GM18502 (cell line): ENCODE data around the gene DERL3.
A peak's percentile ranks its signal among the peaks of the same experiment; 100 is the strongest.

Experiments used
- ATAC-seq: cut with Tn5 transposase; IDR thresholded peaks from one replicate; pipeline ENCODE4 v1.9.1; 2021; ENCODE audit warnings: mild to moderate bottlenecking; ENCODE audit not compliant: unreplicated experiment, poor library complexity

Gene DERL3

DNA sequence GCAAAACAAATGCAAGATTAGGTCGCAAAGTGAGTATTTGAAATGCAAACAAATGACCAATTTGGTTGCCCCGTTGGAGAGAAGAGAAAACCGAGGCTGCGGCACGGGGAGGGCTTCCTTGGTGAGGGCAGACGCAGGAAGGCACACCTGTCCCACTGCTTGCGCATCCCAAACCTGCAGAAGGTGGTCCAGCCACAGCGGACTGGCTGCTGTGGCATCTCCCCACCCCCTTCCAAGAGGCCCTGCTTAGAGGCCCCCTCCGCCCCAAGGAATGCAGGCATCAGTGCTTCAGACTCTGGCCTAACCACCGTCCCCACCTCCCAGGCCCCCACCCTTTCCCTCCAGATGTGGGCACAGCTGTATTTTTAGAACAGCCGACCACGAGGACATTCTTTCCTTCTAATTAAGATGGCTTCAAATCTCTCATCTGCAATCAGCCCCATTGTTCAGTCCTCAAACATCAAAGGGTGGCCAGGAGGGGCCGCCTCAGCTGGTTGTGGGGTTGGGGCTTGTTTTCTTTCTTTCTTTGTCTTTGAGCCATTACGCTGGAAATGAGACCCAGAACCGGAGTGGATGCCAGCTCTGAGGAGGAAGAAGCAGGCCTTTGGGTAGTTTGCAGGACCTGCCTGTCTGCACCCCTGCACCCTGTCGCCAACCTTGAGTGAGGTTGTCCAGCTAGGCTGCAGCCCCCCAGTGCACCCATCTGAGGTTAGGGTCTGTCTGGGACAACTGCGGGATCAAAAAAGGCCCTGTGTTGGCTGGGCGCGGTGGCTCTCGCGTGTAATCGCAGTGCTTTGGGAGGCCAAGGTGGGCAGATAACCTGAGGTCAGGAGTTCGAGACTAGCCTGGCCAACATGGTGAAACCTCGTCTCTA lies 9.4 kb upstream of the DERL3 start:
- ATAC-seq: no peak

DNA sequence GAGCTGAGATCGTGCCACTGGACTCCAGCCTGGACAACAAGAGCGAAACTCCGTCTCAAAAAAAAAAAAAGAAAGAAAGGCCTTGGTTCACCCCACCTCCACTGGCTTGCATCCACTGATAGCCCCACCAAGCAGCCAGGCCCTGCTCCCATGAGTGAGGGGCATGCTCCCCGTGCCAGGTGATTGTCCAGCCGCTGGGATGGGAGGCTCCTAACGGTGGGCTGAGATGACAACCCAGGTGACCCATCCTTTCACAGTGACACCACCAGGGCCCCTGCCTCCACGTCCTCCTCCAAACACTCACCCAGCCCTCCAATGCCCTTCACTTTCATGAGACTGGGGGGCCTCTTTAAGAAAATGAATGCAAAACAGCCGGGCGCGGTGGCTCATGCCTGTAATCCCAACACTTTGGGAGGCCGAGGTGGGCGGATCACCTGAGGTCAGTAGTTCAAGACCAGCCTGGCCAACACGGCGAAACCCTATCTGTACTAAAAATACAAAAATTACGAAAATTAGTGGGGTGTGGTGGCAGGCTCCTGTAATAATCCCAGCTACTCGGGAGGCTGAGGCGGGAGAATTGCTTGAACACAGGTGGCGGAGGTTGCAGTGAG lies 8.6 kb upstream of the DERL3 start:
- ATAC-seq: no peak

DNA sequence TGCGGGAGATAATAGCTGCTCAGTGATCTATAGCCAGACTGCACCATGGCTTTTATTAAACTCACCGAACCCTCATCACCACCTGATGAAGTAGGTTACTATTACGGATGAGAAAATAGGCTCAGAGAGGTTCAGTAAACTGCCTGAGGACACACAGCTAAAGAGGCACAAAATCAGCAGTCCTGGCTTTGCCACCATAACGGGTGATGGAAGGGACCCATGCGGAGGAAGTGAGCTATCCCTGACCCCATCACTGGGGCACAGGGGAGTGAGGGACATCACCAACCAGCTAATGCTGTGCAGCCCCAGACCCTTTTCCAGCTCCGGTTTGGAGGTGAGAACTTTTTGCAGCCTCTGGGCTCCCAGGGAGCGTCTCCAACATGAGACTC lies 7.3 kb upstream of the DERL3 start:
- ATAC-seq: no peak

DNA sequence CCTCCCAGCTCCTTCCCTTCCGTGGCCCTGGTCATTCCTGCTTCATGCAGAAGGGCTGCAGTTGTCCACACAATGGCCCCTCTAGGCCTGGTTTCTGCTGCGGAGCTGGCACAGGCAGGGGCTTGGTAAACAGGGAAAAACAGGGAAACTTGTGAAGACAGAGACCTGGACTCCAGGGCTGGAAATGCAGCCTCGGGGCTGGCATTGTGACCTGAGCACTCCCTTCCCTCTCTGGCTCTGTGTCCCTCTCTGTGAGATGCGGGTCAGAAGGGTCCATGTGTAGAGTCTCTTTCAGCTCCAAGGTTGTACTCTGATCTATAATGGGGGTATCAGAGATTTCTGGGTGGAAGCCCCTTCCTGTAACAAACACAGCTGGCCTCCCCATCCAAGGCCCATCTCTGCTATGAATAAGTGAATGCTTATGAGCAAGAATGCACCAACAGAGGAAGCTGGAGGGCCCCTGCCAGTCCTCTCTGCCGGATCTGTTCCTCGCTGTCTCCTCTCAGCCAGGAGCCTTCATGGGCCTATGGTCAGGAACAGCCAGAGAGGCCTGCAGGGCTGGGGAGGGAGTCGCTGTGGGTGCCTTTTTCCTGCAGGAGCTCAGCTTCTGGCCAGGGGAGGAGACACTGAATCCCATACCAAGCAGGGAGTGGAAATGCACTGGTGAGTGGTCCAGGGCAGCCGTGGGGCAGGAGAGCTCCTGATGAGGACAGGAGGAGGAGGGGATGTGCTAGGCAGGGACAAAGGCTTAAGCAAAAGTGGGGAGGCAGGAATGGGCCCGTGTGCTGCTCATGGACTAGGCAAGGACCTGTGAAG lies 6.7 kb upstream of the DERL3 start:
- no peak for ATAC-seq

DNA sequence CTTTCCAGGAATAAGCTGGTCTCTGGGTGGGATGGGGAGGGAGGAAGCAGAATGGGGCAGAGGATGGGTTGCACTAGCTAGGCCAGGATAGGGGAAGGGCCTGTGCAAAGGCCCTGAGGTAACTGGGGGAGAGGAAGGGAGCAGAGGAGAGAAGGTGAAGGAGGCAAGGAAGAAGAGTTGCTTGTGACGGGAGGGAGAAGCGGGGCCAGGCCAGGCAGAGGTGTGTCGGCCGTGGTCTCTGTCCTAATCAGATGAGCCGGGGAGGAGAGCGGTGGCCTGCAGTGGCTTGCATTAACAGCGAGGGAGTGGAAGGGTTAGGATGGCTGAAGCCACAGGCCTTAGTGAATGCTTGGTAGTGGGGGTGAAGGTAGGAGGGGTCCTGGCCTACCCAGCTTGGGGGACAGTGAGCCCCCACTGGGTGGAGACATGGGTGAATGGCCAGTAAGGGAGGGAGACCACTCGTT lies 6.0 kb upstream of the DERL3 start:
- ATAC-seq: peak; percentile 6

DNA sequence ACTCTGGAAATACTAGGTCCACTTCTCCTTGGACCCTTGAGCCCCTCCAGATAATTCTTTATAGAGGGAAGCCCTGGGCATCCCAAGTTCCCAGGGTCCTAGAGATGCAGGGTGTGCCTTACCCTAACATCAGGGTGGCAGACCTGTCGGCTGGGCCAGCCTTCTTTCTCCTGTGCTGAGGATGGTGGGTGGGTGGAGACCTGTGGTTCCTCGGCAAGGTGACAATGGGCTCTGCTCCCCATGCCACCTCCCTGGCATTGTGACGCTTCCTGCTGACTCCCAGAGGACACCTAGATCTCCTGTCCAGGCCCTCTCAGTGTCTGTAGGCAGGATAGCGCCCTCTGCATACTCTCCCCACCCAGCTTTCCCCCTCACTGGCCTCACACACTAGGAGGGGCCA lies 3.8 kb upstream of the DERL3 start:
- no peak for ATAC-seq

DNA sequence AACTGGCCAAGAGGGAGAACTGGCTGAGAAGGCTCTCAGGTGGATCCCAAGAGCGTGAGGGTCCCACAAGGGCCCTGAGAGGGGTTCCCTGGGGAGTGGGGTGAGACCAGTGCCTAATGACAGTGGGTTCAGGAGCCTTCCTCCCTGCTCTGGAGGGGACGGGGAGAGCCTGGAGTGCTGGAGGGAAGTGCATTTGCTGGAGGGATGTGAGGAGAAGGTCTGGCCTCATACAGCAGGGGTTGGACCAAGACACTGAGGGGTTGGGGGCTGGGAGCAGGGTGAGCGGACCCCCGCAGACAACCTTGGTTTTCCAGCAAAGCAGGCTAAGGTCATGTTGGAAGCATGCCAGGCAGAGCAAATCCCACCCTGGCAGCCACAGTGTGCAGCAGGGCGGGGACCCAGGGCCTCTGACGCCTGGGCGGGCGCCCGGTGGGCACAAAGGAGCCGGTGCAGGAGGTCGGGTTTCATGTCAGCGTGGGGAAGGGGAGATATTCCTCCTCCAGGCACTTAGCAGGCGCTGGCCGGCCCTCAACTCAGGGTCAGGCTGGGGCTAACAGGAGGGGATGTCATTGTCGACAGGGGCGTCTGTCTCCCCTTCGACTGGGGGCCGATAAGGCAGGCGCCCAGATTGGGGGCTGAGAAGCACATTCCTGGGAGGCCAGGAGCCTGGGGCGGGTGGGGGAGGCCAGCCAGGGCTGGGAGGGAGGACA lies 3.1 kb upstream of the DERL3 start:
- ATAC-seq: no peak

DNA sequence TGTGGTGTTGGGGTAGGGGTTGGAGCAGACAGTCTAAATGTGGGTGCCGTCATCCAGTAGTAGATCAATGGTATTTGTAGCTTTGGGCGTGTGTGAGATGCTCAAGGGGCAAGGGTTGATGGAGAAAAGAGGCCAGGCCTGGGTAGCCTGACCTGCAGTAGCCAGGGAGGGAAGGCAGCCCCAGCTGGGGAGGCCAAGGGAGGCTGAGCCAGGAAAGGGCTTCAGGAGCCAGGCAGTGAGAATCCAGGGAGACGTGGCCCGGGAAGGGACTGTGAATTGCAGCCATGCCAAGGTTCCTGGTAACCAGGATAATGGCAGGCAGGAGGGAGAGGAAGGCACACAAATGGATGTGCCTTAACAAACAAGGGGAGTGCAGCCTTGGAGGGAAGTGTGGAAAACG lies 2.5 kb upstream of the DERL3 start:
- no peak for ATAC-seq

DNA sequence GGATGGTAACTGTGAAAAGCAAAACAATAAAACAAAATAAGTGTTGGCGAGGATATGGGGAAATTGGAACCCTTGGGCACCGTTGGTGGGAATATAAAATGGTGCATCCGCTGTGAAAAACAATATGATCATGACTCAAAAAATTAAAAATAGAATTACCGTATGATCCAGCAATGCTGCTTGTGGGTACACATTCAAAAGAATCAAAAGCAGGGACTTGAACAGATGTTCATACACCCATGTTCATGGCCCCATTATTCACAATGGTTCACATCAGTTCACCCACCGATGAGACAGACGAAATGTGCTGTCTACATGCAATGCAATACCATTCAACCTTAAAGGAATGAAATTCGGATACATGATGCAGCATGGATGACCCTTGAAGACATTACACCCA lies 1.2 kb upstream of the DERL3 start:
- ATAC-seq: no peak

DNA sequence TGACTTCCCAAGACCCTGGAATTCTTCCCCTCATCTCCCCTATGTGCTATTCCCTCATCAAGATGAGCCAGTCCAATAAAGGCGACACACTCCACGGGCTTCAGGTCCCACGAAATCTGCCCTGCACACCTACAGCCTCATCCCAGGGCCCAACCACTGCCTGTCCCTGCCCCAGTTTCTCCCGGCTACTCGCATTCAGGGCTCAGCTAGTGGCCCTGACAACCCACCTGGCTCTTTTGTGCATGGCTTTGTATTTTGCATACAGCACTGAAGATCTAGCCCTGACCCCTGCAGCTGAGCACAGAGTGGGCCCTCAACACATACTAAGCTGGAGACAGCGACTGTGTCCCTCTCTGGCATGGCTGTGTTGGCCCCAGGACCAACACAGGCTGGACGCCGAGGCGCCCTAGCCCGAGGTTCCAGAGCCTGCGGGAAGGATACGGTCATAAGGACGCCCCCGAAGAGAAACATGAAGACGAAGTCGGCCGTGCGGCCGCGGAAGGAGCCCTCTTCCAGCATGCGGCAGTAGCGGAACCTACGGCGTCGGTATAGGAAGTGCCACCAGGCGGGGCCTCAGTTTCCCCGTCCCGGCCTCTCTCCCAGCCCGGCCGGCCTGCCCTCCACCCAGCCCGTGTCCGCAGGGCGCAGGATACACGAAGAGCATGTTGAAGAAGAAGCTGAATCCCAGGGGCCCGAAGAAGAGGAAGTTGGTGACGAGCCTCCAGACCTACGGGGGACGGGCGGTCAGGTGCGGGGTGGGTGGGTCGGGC lies 710 bp downstream of the DERL3 start:
- peak; percentile 4 for ATAC-seq

DNA sequence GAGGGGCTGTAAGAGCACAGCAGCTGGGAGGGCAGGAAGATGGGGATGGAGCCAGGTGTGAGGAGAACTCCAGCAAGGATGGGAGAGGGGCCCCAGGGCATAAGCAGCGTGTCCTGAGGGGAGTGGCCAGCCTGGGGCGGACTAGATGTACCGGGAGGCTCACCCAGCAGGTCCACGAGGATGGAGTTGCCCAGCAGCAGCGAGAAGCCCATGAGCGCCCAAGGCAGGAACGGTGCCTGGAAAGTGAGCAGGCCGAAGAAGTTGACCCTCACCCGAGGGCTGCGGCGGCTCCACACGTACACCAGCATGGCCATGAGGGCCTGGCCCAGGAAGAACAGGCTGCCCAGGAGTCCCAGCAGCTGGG lies 1.3 kb downstream of the DERL3 start:
- no peak for ATAC-seq

DNA sequence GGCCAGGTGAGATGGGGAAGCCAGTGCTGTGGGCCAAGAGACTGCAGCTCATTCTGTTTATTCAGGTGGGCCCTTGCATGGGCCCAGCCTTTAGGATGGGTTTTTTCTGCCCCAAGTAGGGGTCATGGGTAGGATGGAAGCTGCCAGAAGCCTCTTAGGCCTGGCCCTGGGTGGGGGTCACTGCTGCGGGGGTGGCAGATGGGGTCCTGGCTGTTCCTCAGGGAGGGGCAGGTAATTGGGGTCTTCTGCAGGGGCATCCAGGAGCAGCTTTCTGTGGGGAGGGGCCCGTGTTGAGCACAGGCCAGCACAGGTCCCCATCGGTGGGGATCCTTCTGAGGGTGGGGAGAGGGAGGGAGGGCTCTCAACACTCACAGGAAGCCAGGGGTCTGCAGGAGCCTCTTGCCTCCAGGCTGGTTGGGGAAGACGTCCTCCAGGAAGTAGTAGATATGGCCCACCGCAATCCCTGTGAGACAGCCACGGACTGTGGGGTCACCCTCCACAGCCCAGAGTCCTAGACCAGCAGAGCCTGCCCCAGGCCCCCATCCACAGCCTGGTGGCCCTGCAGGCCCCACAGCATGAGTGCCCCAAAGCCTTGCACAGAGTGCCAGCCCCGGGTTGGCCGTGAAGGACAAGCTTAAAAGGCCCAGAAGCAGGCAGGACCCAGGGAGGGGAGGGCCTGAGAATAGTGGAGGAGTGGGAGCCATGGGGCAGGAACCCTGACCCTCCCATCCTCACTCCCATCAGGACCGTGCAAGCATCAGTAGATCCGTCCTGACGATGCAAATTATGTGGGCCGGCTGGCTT lies 1.9 kb downstream of the DERL3 start:
- no peak for ATAC-seq

DNA sequence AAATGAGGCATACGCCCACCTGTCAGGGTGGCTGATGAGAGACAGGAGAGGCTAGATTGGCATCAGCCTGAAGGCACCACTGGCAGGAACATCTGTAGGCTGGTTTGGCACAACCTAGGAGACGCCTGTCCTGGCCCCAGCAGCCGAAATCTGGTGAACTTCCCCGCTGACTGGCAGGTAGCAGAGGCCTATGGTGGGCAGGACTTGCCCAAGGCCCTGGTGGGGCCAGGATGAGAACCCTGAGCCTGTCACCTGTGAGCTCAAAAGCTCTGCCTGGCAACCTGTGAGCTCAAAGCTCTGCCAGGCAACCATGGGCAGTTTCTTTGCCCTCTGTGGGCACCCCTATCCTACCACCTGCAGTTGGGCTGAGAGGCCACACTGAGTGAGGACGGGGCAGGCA lies 2.5 kb downstream of the DERL3 start:
- no peak for ATAC-seq

DNA sequence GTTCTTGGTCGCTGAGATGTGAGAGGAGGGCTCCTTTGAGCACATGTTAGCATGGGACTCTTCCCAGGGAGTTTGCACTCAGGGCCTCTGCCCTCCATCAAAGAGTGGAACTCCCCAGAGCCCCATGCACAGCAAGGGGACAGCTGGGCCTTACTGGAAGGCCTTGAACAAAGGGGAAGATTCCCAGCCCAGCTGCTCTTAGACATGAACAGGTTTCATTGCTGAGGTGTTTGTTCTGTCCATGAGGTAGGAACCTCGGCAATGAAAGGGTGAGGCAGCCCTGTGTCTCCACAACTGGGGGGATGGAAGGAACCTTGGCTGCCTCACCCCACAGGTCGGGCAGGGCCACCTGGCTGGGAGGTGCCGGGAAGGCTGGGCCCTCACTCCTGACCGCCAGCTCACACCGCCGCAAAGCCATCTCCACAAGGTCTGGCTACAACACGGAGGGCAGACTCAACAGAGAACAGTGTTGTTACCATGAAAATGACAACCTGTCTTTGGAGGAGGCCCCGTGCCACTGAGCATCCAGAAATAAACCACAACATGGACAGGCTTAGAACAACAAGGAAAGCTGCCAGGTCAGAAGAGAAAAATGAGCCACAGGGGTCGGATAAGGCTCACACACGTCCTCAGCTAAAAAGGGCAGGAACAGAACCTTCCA lies 3.2 kb downstream of the DERL3 start:
- ATAC-seq: no peak

DNA sequence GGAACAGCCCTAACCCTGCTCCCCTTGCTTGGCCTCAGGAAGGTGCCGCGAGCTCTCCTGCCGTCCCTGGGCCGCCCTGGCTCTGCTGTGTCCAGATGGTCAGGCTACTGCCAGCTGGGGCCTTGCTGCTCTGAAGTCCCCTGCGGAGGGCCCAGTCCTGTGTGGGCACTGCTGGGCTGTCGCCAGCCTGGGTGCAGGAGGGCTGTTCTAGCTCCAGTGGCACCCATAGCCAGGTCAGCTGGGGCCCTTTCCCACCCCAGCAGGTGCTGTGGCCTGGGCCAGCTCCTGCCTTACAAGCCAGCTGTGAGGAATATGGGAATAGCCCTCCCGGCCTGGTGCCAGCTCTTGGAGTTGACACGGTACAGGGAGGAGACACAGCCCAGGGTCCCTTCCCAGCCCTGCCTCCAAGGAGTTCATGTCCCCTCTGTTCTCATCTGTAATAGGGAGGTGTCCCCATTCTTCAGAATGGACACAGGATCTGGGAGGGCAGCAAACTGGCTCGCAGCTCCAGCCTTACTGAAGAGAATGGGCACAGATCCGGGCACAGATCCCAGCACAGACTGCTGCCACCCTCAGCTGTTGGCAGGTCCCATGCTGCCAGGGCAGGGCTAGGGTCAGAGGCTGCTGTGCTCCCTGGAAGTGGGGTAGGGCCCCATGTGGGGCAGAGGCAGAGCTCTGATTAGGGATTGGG lies 3.9 kb downstream of the DERL3 start:
- ATAC-seq: no peak

DNA sequence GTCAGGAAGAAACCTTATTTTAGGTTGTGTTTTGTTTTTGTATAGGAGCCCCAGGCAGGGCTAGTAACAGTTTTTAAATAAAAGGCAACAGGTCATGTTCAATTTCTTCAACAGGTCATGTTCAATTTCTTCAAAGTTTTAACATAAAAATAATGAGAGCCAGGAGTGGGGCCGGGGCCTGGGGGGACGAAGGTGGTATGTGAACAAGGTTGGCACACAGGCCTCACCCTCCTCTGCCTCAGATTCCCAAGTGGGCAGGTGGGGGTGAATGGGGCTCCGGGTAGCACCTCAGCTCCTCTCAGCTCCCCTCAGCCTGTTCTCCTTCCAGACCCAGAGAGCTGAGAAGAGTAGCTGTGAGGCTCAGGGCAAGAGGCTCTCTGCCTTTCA lies 4.4 kb downstream of the DERL3 start:
- ATAC-seq: no peak

DNA sequence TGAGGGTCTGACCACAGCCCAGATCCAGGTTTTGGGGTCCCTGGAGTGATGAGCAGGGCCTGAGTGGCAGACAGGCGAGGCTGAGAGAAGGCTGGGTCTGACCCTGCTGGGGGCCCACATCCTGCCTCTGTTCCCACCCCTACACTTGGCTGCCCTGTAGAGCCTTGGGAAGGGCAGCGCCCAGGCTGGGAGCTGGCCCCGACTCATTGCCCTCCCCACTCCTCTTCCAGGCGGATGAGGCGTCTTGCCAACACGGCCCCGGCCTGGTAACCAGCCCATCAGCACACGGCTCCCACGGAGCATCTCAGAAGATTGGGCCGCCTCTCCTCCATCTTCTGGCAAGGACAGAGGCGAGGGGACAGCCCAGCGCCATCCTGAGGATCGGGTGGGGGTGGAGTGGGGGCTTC lies 4.9 kb downstream of the DERL3 start:
- no peak for ATAC-seq
